SK-N-SH treated with all-trans-retinoic acid at 6 μM for 48 hours (cell line): Measurements from ENCODE around the gene RRBP1.

ENCODE experiments used
- ATAC-seq: fragments of 200-7000 bp; cut with Tn5 transposase; 3 replicates; pipeline ENCODE4 v1.9.1; 2020; ENCODE audit warnings: mild to moderate bottlenecking, moderate library complexity
- BACH2 ChIP-seq: fragments of 250-450 bp; sonication (Bioruptor Pico); IDR thresholded peaks from 2 replicates; pipeline ENCODE4 v1.9.0; 2021; ENCODE audit warnings: mild to moderate bottlenecking, borderline replicate concordance
- CREB5 ChIP-seq: fragments of 250-450 bp; sonication (Bioruptor Pico); IDR thresholded peaks from 2 replicates; pipeline ENCODE4 v1.5.1; 2020; ENCODE audit warnings: low read depth, mild to moderate bottlenecking, moderate library complexity
- CSDC2 ChIP-seq: fragments of 250-450 bp; sonication (Bioruptor Pico); IDR thresholded peaks from 2 replicates; pipeline ENCODE4 v1.5.0; 2020; ENCODE audit warnings: mild to moderate bottlenecking, moderate library complexity
- CSRNP3 ChIP-seq: fragments of 250-450 bp; sonication (Bioruptor Pico); IDR thresholded peaks from 2 replicates; pipeline ENCODE4 v1.5.1; 2021; ENCODE audit warnings: mild to moderate bottlenecking, moderate library complexity
- ESRRG ChIP-seq: fragments of 250-450 bp; sonication (Bioruptor Pico); IDR thresholded peaks from 2 replicates; pipeline ENCODE4 v1.6.1; 2021; ENCODE audit warnings: mild to moderate bottlenecking
- ISL1 ChIP-seq: fragments of 250-450 bp; sonication (Bioruptor Pico); IDR thresholded peaks from 2 replicates; pipeline ENCODE4 v2.1.2; 2022; ENCODE audit warnings: mild to moderate bottlenecking, moderate library complexity
- PATZ1 ChIP-seq: fragments of 250-450 bp; sonication (Bioruptor Pico); IDR thresholded peaks from 2 replicates; pipeline ENCODE4 v1.8.0; 2020; ENCODE audit warnings: mild to moderate bottlenecking, moderate library complexity, borderline replicate concordance
- POU6F1 ChIP-seq: fragments of 250-450 bp; sonication (Bioruptor Pico); IDR thresholded peaks from 2 replicates; pipeline ENCODE4 v1.8.0; 2021; ENCODE audit warnings: low read depth, mild to moderate bottlenecking, moderate library complexity, borderline replicate concordance
- PPARA ChIP-seq: fragments of 250-450 bp; sonication (Bioruptor Pico); IDR thresholded peaks from 2 replicates; pipeline ENCODE4 v1.5.0; 2020; ENCODE audit warnings: mild to moderate bottlenecking, borderline replicate concordance
- RARB ChIP-seq: fragments of 250-450 bp; sonication (Bioruptor Pico); IDR thresholded peaks from 2 replicates; pipeline ENCODE4 v1.8.0; 2021; ENCODE audit warnings: mild to moderate bottlenecking, moderate library complexity
- TCF4 ChIP-seq: fragments of 250-450 bp; sonication (Bioruptor Pico); IDR thresholded peaks from 2 replicates; pipeline ENCODE4 v1.8.0; 2021; ENCODE audit warnings: mild to moderate bottlenecking, moderate library complexity, borderline replicate concordance
- TOX ChIP-seq: fragments of 250-450 bp; sonication (Bioruptor Pico); IDR thresholded peaks from 2 replicates; pipeline ENCODE4 v1.8.0; 2021; ENCODE audit warnings: mild to moderate bottlenecking, moderate library complexity, borderline replicate concordance
- ZC3H10 ChIP-seq: fragments of 250-450 bp; sonication (Bioruptor Pico); IDR thresholded peaks from 2 replicates; pipeline ENCODE4 v1.5.1; 2021; ENCODE audit warnings: mild to moderate bottlenecking, moderate library complexity
- ZFP3 ChIP-seq: fragments of 250-450 bp; sonication (Bioruptor Pico); IDR thresholded peaks from 2 replicates; pipeline ENCODE4 v1.5.0; 2020; ENCODE audit warnings: mild to moderate bottlenecking, moderate library complexity
- ZFP30 ChIP-seq: fragments of 450-650 bp; formaldehyde crosslinking; IDR thresholded peaks from 2 replicates; pipeline ENCODE4 v1.5.0; 2022; ENCODE audit warnings: mild to moderate bottlenecking, moderate library complexity
- ZNF565 ChIP-seq: fragments of 450-650 bp; formaldehyde crosslinking; conservative IDR thresholded peaks from 2 replicates; pipeline ENCODE4 v1.5.0; 2020; ENCODE audit warnings: low read depth, mild to moderate bottlenecking, moderate library complexity
- ZNF70 ChIP-seq: fragments of 450-650 bp; formaldehyde crosslinking; IDR thresholded peaks from 2 replicates; pipeline ENCODE4 v1.5.0; 2020; ENCODE audit warnings: mild to moderate bottlenecking, moderate library complexity

RRBP1 gene

GRCh38 chr20:17573463-17573862 lies 108.6 kb downstream of the RRBP1 start:
- no peak for TF ChIP-seq ZFP3 (CRISPR knock-in tag)
- TF ChIP-seq POU6F1 (CRISPR knock-in tag): no peak
- TF ChIP-seq ISL1 (CRISPR knock-in tag): no peak
- no peak for TF ChIP-seq CREB5 (CRISPR knock-in tag)
- TF ChIP-seq BACH2 (CRISPR knock-in tag): no peak

GRCh38 chr20:17572034-17572638 lies 109.9 kb downstream of the RRBP1 start:
- TF ChIP-seq TOX (CRISPR knock-in tag) (no peak), ZFP30 (CRISPR knock-in tag) (no peak), ZC3H10 (CRISPR knock-in tag) (no peak), TCF4 (CRISPR knock-in tag) (no peak), PATZ1 (CRISPR knock-in tag) (no peak), ZFP3 (CRISPR knock-in tag) (no peak), CSDC2 (CRISPR knock-in tag) (no peak), ESRRG (CRISPR knock-in tag) (no peak), CSRNP3 (CRISPR knock-in tag) (no peak)
- no peak for ATAC-seq

More at GRCh38 chr20:17573463-17573862, 108.6 kb downstream of the RRBP1 start:
- ATAC-seq: no peak

GRCh38 chr20:17571153-17571527 lies 110.9 kb downstream of the RRBP1 start:
- ATAC-seq: no peak
- TF ChIP-seq ZFP3 (CRISPR knock-in tag) (no peak), ZC3H10 (CRISPR knock-in tag) (no peak), CSRNP3 (CRISPR knock-in tag) (no peak), PPARA (CRISPR knock-in tag) (no peak), ZNF70 (CRISPR knock-in tag) (no peak), RARB (no peak), ZNF565 (CRISPR knock-in tag) (no peak)

GRCh38 chr20:17570347-17571152 lies 111.5 kb downstream of the RRBP1 start:
- TF ChIP-seq TCF4 (CRISPR knock-in tag) (peak; percentile 10; the same call in 1 of the 2 replicates), ZC3H10 (CRISPR knock-in tag) (no peak)
- TF ChIP-seq, all 23 proteins: peak for 1
- peak; percentile 65 for ATAC-seq
